HepG2 (cell line): ENCODE data around the gene FAM83E. TPM values are rescaled to one million over a fixed set of nuclear protein-coding genes. Genes with fewer than 3 reads are reported as not detected.

Source experiments
- ATAC-seq: fragments of 200-7000 bp; cut with Tn5 transposase; 3 replicates; pipeline ENCODE4 v1.9.1; 2020; ENCODE audit warnings: mild to moderate bottlenecking, moderate library complexity
- BruUV-seq: library from RNA; stranded (reverse); fragments of 400-500 nt; replicated peaks from 2 replicates; lab custom pipeline; 2021; lab: Mats Ljungman, UMichigan
- CTCF ChIA-PET: fragments of 300-600 bp; formaldehyde crosslinking; extraction: SDS; loops from one replicate; lab custom pipeline; 2021; ENCODE audit warnings: low total read pairs, inconsistent platforms, low intra/inter-chr PET ratio; lab: Yijun Ruan, JAX
- POLR2A ChIA-PET: fragments of 350-600 bp; sonication (Branson Sonifier 250); formaldehyde crosslinking; loops from one replicate; lab custom pipeline; 2020; ENCODE audit warnings: antibody characterized with exemption, inconsistent platforms; lab: Yijun Ruan, JAX
- DNase-seq: peaks from one replicate; pipeline ENCODE4 v3.0.0-alpha.2; 2015; ENCODE audit warnings: low spot score
- FAIRE-seq: peaks from 3 replicates; lab custom pipeline; 2011; peaks lifted over from hg19 to GRCh38; lab: Jason Lieb, UNC
- H2AFZ ChIP-seq: one replicate; pipeline ENCODE4 v1.6.1; 2011; ENCODE audit warnings: low read length, inconsistent platforms
- H3K27ac ChIP-seq: fragments of 300-600 bp; 3 replicates; pipeline ENCODE4 v1.8.0; 2011; ENCODE audit warnings: mixed run types, mild to moderate bottlenecking, mixed read lengths, low read length, inconsistent platforms; ENCODE audit not compliant: insufficient read depth; ENCODE audit errors: extremely low read length
- H3K27me3 ChIP-seq, 2 experiments: fragments of 200-600 bp in 1 of 2; 2 replicates in 1 of 2; 3 replicates in 1 of 2; pipeline versions ENCODE4 v1.6.0 to v1.8.0; 2011; ENCODE audit warnings: low read length in 2 of 2, mild to moderate bottlenecking in 2 of 2, moderate library complexity in 2 of 2, inconsistent platforms in 1 of 2; ENCODE audit not compliant: insufficient read depth in 2 of 2, control insufficient read depth in 1 of 2
- H3K36me3 ChIP-seq, 2 experiments: fragments of 200-600 bp in 1 of 2; replicated peaks in 1 of 2; 2 replicates in 1 of 2; 3 replicates in 1 of 2; pipeline versions ENCODE4 v1.5.1 to v1.8.0; 2011; ENCODE audit warnings: low read length in 2 of 2, inconsistent platforms in 1 of 2; ENCODE audit not compliant: insufficient read depth in 2 of 2, control insufficient read depth in 1 of 2
- H3K4me1 ChIP-seq: 2 replicates; pipeline ENCODE4 v1.5.1; 2012; ENCODE audit warnings: low read length, inconsistent platforms; ENCODE audit not compliant: insufficient read depth
- H3K4me2 ChIP-seq: 2 replicates; pipeline ENCODE4 v1.6.0; 2011; ENCODE audit warnings: low read depth, low read length, inconsistent platforms
- H3K4me3 ChIP-seq, 3 experiments: fragments of 200-600 bp in 1 of 3; sonication (generic), shearing (Covaris generic) in 1 of 3; replicated peaks in 1 of 3; 2 replicates each; pipeline ENCODE4 v1.5.1; 2011 to 2016; ENCODE audit warnings: low read length in 3 of 3, inconsistent platforms in 2 of 3, low read depth in 2 of 3, mild to moderate bottlenecking in 2 of 3, control low read depth in 1 of 3, mixed read lengths in 1 of 3; ENCODE audit not compliant: insufficient read depth in 1 of 3
- H3K79me2 ChIP-seq: one replicate; pipeline ENCODE4 v1.6.1; 2011; ENCODE audit warnings: low read length, inconsistent platforms; ENCODE audit not compliant: insufficient read depth
- H3K9ac ChIP-seq: 2 replicates; pipeline ENCODE4 v1.6.0; 2011; ENCODE audit warnings: mild to moderate bottlenecking, low read depth, low read length, inconsistent platforms; ENCODE audit not compliant: insufficient read depth
- H3K9me3 ChIP-seq: 2 replicates; pipeline ENCODE4 v1.5.1; 2012; ENCODE audit warnings: mild to moderate bottlenecking, low read length
- H4K20me1 ChIP-seq: 2 replicates; pipeline ENCODE4 v1.6.0; 2011; ENCODE audit warnings: inconsistent platforms, mild to moderate bottlenecking, low read length, moderate library complexity; ENCODE audit not compliant: insufficient read depth
- ETV5 ChIP-seq: IDR thresholded peaks from 2 replicates; pipeline ENCODE4 v1.6.1; 2018; ENCODE audit warnings: missing biosample characterization, missing genetic modification reagents, inconsistent platforms, borderline replicate concordance
- LCORL ChIP-seq, 2 experiments: fragments of 450-650 bp in 1 of 2; sonication (generic) in 1 of 2; formaldehyde crosslinking in 1 of 2; IDR thresholded peaks; 2 replicates each; pipeline versions ENCODE4 v1.5.0 to v1.6.1; 2017 to 2020; ENCODE audit warnings: antibody characterized with exemption in 1 of 2, missing genetic modification reagents in 1 of 2
- MAFK ChIP-seq, 2 experiments: IDR thresholded peaks in 1 of 2; conservative IDR thresholded peaks in 1 of 2; 2 replicates each; pipeline ENCODE4 v1.6.1; 2011; ENCODE audit warnings: improper control_type of control experiment in 2 of 2, low read length in 2 of 2
- MAX ChIP-seq: IDR thresholded peaks from 2 replicates; pipeline ENCODE4 v1.6.1; 2012; ENCODE audit warnings: inconsistent platforms
- MTERF4 ChIP-seq: sonication (generic); formaldehyde crosslinking; IDR thresholded peaks from 2 replicates; pipeline ENCODE4 v1.8.0; 2023; ENCODE audit warnings: mild to moderate bottlenecking, missing genetic modification reagents
- MYC ChIP-seq: sonication (generic); formaldehyde crosslinking; IDR thresholded peaks from 2 replicates; pipeline ENCODE4 v1.9.0; 2021; ENCODE audit warnings: missing genetic modification reagents, borderline replicate concordance
- NCOA2 ChIP-seq: sonication (generic); formaldehyde crosslinking; IDR thresholded peaks from 2 replicates; pipeline ENCODE4 v1.8.0; 2022; ENCODE audit warnings: inconsistent platforms
- RAD21 ChIP-seq: fragments of 450-650 bp; formaldehyde crosslinking; IDR thresholded peaks from 2 replicates; pipeline ENCODE4 v1.5.0; 2020; ENCODE audit warnings: mild to moderate bottlenecking
- TBX3 ChIP-seq: fragments of 450-650 bp; IDR thresholded peaks from 2 replicates; pipeline ENCODE4 v1.6.1; 2017; ENCODE audit warnings: antibody characterized with exemption, mild to moderate bottlenecking, inconsistent platforms, borderline replicate concordance
- TOPORS ChIP-seq: sonication (generic); formaldehyde crosslinking; IDR thresholded peaks from 2 replicates; pipeline ENCODE4 v1.8.0; 2023; ENCODE audit warnings: mild to moderate bottlenecking, missing genetic modification reagents
- ZKSCAN8 ChIP-seq: IDR thresholded peaks from 2 replicates; pipeline ENCODE4 v1.6.1; 2016; ENCODE audit warnings: borderline replicate concordance, missing genetic modification reagents, missing compliant biosample characterization
- ZNF614 ChIP-seq: IDR thresholded peaks from 2 replicates; pipeline ENCODE4 v1.6.1; 2018; ENCODE audit warnings: missing biosample characterization, missing genetic modification reagents, inconsistent platforms, borderline replicate concordance
- ZNF678 ChIP-seq: sonication (generic); formaldehyde crosslinking; IDR thresholded peaks from 2 replicates; pipeline ENCODE4 v1.4.0; 2020; ENCODE audit warnings: mild to moderate bottlenecking, missing genetic modification reagents
- ZNF772 ChIP-seq: sonication (generic); formaldehyde crosslinking; IDR thresholded peaks from 2 replicates; pipeline ENCODE4 v1.5.0; 2020; ENCODE audit warnings: mild to moderate bottlenecking, missing genetic modification reagents
- WGBS: methylation state at CpG from one replicate; pipeline ENCODE4 v1.1.6; 2017; ENCODE audit warnings: low lambda C conversion rate; 5-methylcytosine and 5-hydroxymethylcytosine counted together
- in situ Hi-C: cut with HindIII; loops from 2 replicates; pipeline ENCODE4 v1.10.0; 2017; ENCODE audit warnings: low pct_unique_long_range_greater_than_20kb; ENCODE audit not compliant: extremely low pct_ligation_motif_present
- intact Hi-C: fragments of 100-400 bp; cut with micrococcal nuclease; formaldehyde crosslinking; loops from one replicate; pipeline ENCODE4 v1.10.0; 2022; ENCODE audit not compliant: unreplicated experiment
- polyA plus RNA-seq, 8 experiments: library from polyadenylated mRNA; depleted of rRNA in 3 of 8; stranded (reverse) in 7 of 8; unstranded in 1 of 8; fragments of >200 nt; fragmentation: Illumina TruSeq in 4 of 8; extraction: Trizol in 4 of 8; gene quantifications; 2 replicates each; pipeline versions ENCODE4 v1.2.1 to v1.2.3, GENCODE V29; 2011 to 2016; ENCODE audit warnings: low read depth in 4 of 8, missing spikeins in 1 of 8, mixed read lengths in 1 of 8; ENCODE audit not compliant: insufficient read depth in 1 of 8
- total RNA-seq, 5 experiments: library from RNA; depleted of rRNA; stranded (reverse); fragments of >200 nt; fragmentation: Illumina TruSeq; extraction: Trizol; gene quantifications; 2 replicates each; pipeline ENCODE4 v1.2.3, GENCODE V29; 2016; ENCODE audit warnings: low read depth in 1 of 5
- TF ChIP-seq, protein P1 (sequence below): sonication (generic); formaldehyde crosslinking; IDR thresholded peaks from 2 replicates; pipeline ENCODE4; 2020; ENCODE audit warnings: missing genetic modification reagents, mild to moderate bottlenecking, borderline replicate concordance
- TF ChIP-seq, protein P2 (sequence below): sonication (generic); formaldehyde crosslinking; IDR thresholded peaks from 2 replicates; pipeline ENCODE4 v1.9.0; 2022; ENCODE audit warnings: missing genetic modification reagents, mild to moderate bottlenecking, borderline replicate concordance

FAM83E gene
- total and polyA plus RNA-seq, 2 of the 13 experiments (the other 11 are each of a cell fraction or from before 2014, with no cell fraction given), result 0.18 to 0.60 TPM

GRCh38 chr19:48627865-48628314 is 13.0 kb upstream of the FAM83E start (continued):
- TF ChIP-seq ETV5 (CRISPR knock-in tag) (no peak), MAFK (conservative IDR thresholded peaks at IDR 0.05 in 1 of 2, IDR thresholded peaks at IDR 0.05 in 1 of 2; ENCODE audit: low read length in 2 of 2) (no peak)
- TF ChIP-seq, all 625 proteins: peak for 6

GRCh38 chr19:48627201-48627864 is 12.5 kb upstream of the FAM83E start:
- intact Hi-C loops (no loop called here), in situ Hi-C loops (no loop called here)
- Histone ChIP-seq H2AFZ (no peak overlapping the region), H3K36me3 (no peaks in the 10 kb centered on the region), H3K9me3 (no peaks in the 10 kb centered on the region), H3K79me2 (no peaks in the 10 kb centered on the region), H4K20me1 (no peaks in the 10 kb centered on the region), H3K4me1 (peaks cover 52% of the 10 kb centered on the region), H3K4me3 (no peak overlapping the region), H3K27me3 (no peaks in the 10 kb centered on the region), H3K4me2 (peak overlapping the region; percentile 32; the same call in 1 of the 2 replicates), H3K9ac (peak overlapping the region; percentile 26), H3K27ac (peak overlapping the region; percentile 69)
- CTCF ChIA-PET, result no interaction called here
- POLR2A ChIA-PET, result interaction anchor here (0.9 to 1.8 kb wide), 3 partner anchors 8 to 19 kb away, joined by 4 to 20 read pairs (median 4); partner anchors contain the start of genes DBP, RPL18 and SPHK2
- ATAC-seq (peak; percentile 58), DNase-seq (peak; percentile 73), FAIRE-seq (peak; percentile 43)
- TSS peak; percentile 41 for BruUV-seq
- WGBS, result no CpG with 5 or more reads among the region's 6 CpGs
- TF ChIP-seq MTERF4 (CRISPR knock-in tag), result no peak
- peak; percentile 86 for TF ChIP-seq MAX
- TF ChIP-seq TBX3, result peak; percentile 87
- TF ChIP-seq, protein P1, sequence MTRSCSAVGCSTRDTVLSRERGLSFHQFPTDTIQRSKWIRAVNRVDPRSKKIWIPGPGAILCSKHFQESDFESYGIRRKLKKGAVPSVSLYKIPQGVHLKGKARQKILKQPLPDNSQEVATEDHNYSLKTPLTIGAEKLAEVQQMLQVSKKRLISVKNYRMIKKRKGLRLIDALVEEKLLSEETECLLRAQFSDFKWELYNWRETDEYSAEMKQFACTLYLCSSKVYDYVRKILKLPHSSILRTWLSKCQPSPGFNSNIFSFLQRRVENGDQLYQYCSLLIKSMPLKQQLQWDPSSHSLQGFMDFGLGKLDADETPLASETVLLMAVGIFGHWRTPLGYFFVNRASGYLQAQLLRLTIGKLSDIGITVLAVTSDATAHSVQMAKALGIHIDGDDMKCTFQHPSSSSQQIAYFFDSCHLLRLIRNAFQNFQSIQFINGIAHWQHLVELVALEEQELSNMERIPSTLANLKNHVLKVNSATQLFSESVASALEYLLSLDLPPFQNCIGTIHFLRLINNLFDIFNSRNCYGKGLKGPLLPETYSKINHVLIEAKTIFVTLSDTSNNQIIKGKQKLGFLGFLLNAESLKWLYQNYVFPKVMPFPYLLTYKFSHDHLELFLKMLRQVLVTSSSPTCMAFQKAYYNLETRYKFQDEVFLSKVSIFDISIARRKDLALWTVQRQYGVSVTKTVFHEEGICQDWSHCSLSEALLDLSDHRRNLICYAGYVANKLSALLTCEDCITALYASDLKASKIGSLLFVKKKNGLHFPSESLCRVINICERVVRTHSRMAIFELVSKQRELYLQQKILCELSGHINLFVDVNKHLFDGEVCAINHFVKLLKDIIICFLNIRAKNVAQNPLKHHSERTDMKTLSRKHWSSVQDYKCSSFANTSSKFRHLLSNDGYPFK (CRISPR knock-in tag), result no peak
- peak; percentile 45; the same call in 1 of the 2 replicates for TF ChIP-seq NCOA2 (CRISPR knock-in tag)
- no peak for TF ChIP-seq LCORL (IDR thresholded peaks at IDR 0.05)
- peak; percentile 59; the same call in 1 of the 2 replicates for TF ChIP-seq LCORL (CRISPR knock-in tag; IDR thresholded peaks at IDR 0.05)
- TF ChIP-seq MYC (CRISPR knock-in tag), result peak; percentile 45
- TF ChIP-seq ZNF678, result 0 out of 2 replicates have a peak, but pooled peaks have one; percentile 31
- TF ChIP-seq ZNF772 (CRISPR knock-in tag), result no peak
- no peak for TF ChIP-seq ZKSCAN8 (CRISPR knock-in tag)
- peak; percentile 34; the same call in 1 of the 2 replicates for TF ChIP-seq RAD21 (CRISPR knock-in tag)
- 0 out of 2 replicates have a peak, but pooled peaks have one; percentile 26 for TF ChIP-seq TOPORS (CRISPR knock-in tag)
- TF ChIP-seq ZNF614 (CRISPR knock-in tag), result 0 out of 2 replicates have a peak, but pooled peaks have one; percentile 34
- TF ChIP-seq, protein P2, sequence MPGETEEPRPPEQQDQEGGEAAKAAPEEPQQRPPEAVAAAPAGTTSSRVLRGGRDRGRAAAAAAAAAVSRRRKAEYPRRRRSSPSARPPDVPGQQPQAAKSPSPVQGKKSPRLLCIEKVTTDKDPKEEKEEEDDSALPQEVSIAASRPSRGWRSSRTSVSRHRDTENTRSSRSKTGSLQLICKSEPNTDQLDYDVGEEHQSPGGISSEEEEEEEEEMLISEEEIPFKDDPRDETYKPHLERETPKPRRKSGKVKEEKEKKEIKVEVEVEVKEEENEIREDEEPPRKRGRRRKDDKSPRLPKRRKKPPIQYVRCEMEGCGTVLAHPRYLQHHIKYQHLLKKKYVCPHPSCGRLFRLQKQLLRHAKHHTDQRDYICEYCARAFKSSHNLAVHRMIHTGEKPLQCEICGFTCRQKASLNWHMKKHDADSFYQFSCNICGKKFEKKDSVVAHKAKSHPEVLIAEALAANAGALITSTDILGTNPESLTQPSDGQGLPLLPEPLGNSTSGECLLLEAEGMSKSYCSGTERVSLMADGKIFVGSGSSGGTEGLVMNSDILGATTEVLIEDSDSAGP (CRISPR knock-in tag), result peak; percentile 38; the same call in 1 of the 2 replicates
